Transverse colon (tissue), 4 donors: ENCODE results near the gene PODN. TPM values are rescaled to one million over a fixed set of nuclear protein-coding genes. Genes with fewer than 3 reads are reported as not detected.
A peak's percentile ranks its signal among the peaks of the same experiment; 100 is the strongest.

Experiments used
- DNase-seq: peaks from one replicate; pipeline ENCODE4 v3.0.0-alpha.2; 2019
- H3K27ac ChIP-seq, 4 donors: fragments of 200-600 bp; sonication (generic); 2 replicates each; pipeline ENCODE4 v1.5.1; 2016 to 2018; ENCODE audit warnings: inconsistent platforms in 4 of 4
- H3K27me3 ChIP-seq: fragments of 200-600 bp; sonication (generic); 2 replicates; pipeline ENCODE4 v1.5.1; 2017; ENCODE audit warnings: inconsistent platforms
- H3K36me3 ChIP-seq, 4 donors: fragments of 200-600 bp; sonication (generic); 2 replicates each; pipeline ENCODE4 v1.5.1; 2017 to 2019; ENCODE audit warnings: inconsistent platforms in 4 of 4
- H3K4me1 ChIP-seq, 4 donors: fragments of 200-600 bp; sonication (generic); 2 replicates each; pipeline ENCODE4 v1.5.1; 2017 to 2020; ENCODE audit warnings: inconsistent platforms in 4 of 4
- H3K4me3 ChIP-seq, 4 donors: fragments of 200-600 bp; sonication (generic); 1 replicate in 1 of 4; 2 replicates in 3 of 4; pipeline versions ENCODE4 v1.5.1 to v1.6.1; 2017 to 2019; ENCODE audit warnings: inconsistent platforms in 4 of 4
- H3K9me3 ChIP-seq, 2 donors: fragments of 200-600 bp; sonication (generic); 2 replicates each; pipeline ENCODE4 v1.5.1; 2017 to 2019; ENCODE audit warnings: inconsistent platforms in 2 of 2
- EP300 ChIP-seq: sonication (generic); formaldehyde crosslinking; IDR thresholded peaks from one replicate; pipeline ENCODE4 v1.6.1; 2017; ENCODE audit warnings: antibody characterized with exemption, low read depth
- POLR2A ChIP-seq: fragments of 450-650 bp; IDR thresholded peaks from one replicate; pipeline ENCODE4 v1.6.1; 2016; ENCODE audit warnings: antibody characterized with exemption, mild to moderate bottlenecking, moderate library complexity
- POLR2AphosphoS5 ChIP-seq, 3 donors: sonication (generic); formaldehyde crosslinking; IDR thresholded peaks; one replicate each; pipeline ENCODE4 v1.6.1; 2016; ENCODE audit warnings: antibody characterized with exemption in 3 of 3
- WGBS, 2 donors: methylation state at CpG; one replicate each; pipeline ENCODE4 v1.1.5; 2018; ENCODE audit warnings: low coverage in 1 of 2; 5-methylcytosine and 5-hydroxymethylcytosine counted together
- in situ Hi-C, 4 donors: fragments of 200-750 bp; cut with MboI; loops; one replicate each; pipeline versions ENCODE4 v1.15.0 to v1.15.1; 2017; ENCODE audit warnings: low sequenced_read_pairs in 3 of 4, low pct_ligation_motif_present in 1 of 4, low pct_unique_long_range_greater_than_20kb in 1 of 4
- intact Hi-C: fragments of 100-400 bp; cut with DNase I; formaldehyde crosslinking; loops from one replicate; pipeline ENCODE4 v1.15.1; 2023; ENCODE audit warnings: low total_unique reads
- total RNA-seq, 4 donors: library from RNA; depleted of rRNA; stranded (reverse); fragments of >200 nt; gene quantifications; one replicate each; pipeline ENCODE4 v1.1.0, GENCODE V29; 2016
- TF ChIP-seq, protein P1 (sequence below), 5 experiments: fragments of 200-600 bp in 3 of 5; fragments of 450-650 bp in 2 of 5; sonication (generic) in 3 of 5; IDR thresholded peaks; 1 replicate in 2 of 5; 2 replicates in 3 of 5; pipeline ENCODE4 v1.5.1; 2016 to 2017; ENCODE audit warnings: antibody characterized with exemption in 5 of 5, inconsistent platforms in 3 of 5, mild to moderate bottlenecking in 2 of 5, moderate library complexity in 1 of 5

Gene PODN
- total RNA-seq, 4 donors from 2014 or later, result 29.4 to 43.6 (median 35.6) TPM

DNA sequence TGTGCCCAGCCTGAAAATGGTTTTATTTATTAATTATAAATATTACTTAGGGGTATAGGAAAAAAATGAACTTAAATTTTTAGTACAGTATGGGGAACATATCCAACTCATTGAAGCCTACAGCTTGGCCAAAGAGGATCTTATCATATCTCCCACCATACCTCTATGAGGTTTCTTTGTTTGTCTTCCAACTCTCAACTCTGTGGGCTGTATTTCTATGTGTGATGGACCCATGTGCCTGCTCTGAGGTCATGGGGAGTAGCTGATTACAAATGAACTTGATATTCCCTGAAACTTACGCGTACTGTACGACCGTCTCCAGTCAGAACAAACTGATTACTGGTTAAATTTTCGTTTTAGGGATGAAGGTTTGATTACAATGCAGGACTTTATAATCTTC is 41.4 kb upstream of the PODN start:
- no peaks in the 10 kb centered on the region for H3K27me3 ChIP-seq
- no peak overlapping the region for H3K4me3 ChIP-seq
- no peak for DNase-seq
- no peaks in the 10 kb centered on the region for H3K9me3 ChIP-seq
- H3K4me1 ChIP-seq, result peaks cover 7 to 42% (median 12%) of the 10 kb centered on the region in 4 donors
- TF ChIP-seq POLR2AphosphoS5 (IDR thresholded peaks at IDR 0.05) (no peak), POLR2A (no peak), EP300 (no peak)
- TF ChIP-seq, protein P1, sequence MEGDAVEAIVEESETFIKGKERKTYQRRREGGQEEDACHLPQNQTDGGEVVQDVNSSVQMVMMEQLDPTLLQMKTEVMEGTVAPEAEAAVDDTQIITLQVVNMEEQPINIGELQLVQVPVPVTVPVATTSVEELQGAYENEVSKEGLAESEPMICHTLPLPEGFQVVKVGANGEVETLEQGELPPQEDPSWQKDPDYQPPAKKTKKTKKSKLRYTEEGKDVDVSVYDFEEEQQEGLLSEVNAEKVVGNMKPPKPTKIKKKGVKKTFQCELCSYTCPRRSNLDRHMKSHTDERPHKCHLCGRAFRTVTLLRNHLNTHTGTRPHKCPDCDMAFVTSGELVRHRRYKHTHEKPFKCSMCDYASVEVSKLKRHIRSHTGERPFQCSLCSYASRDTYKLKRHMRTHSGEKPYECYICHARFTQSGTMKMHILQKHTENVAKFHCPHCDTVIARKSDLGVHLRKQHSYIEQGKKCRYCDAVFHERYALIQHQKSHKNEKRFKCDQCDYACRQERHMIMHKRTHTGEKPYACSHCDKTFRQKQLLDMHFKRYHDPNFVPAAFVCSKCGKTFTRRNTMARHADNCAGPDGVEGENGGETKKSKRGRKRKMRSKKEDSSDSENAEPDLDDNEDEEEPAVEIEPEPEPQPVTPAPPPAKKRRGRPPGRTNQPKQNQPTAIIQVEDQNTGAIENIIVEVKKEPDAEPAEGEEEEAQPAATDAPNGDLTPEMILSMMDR (IDR thresholded peaks at IDR 0.05), result no peak
- 47 to 100% methylated on average over 2 to 5 of the region's 5 CpGs for WGBS, 2 donors
- in situ Hi-C loops (no loop called here), intact Hi-C loops (no loop called here)
- no peak overlapping the region for H3K27ac ChIP-seq
- peaks cover 0 to 16% (median 0%) of the 10 kb centered on the region in 4 donors for H3K36me3 ChIP-seq

DNA sequence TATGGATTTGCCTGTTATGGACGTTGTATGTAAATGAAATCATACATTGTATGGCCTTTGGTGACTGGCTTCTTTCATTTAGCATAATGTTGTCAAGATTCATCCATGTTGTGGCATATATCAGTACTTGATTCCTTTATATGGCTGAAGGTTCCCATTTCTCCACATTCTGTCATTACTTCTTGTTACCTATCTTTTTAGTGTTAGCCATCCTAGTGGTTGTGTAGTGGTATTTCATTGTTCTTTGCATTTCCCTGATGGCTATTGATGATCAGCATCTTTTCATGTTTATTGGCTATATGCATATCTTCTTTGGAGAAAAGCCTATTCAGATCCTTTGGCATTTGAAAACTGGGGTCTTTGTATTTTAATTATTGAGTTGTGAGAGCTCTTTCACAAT is 39.8 kb upstream of the PODN start:
- no peaks in the 10 kb centered on the region for H3K9me3 ChIP-seq
- no peaks in the 10 kb centered on the region for H3K27me3 ChIP-seq
- TF ChIP-seq EP300 (no peak), POLR2A (no peak), POLR2AphosphoS5 (IDR thresholded peaks at IDR 0.05) (no peak)
- TF ChIP-seq, protein P1 (IDR thresholded peaks at IDR 0.05), result no peak
- no peak overlapping the region for H3K27ac ChIP-seq
- intact Hi-C loops (no loop called here), in situ Hi-C loops (no loop called here)
- H3K4me3 ChIP-seq, result no peak overlapping the region
- H3K4me1 ChIP-seq, result peaks cover 0 to 39% (median 11%) of the 10 kb centered on the region in 4 donors
- DNase-seq, result no peak
- WGBS, 2 donors, result 90 to 100% methylated on average over 1 of the region's 1 CpG
- H3K36me3 ChIP-seq, result peaks cover 0 to 16% (median 0%) of the 10 kb centered on the region in 4 donors

DNA sequence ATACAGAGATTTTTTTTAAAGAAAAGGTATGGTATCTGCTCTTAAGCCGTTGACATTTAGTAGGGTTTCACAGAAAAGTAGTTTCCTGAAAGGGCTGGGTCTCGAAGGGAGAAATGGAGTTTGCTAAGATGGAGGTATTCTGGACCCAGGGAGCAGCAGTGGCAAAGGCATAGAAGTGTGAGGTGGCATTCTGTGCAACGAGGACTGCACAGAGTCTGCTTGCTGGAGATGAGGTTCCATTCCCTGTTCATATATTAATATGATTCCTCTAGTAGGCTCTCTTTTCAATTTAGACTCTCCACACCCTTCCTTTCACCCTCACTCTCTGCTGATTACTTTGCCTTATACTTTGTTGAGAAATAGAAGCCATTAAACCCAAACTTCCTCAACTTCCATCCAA is 38.5 kb upstream of the PODN start:
- DNase-seq, result no peak
- Histone ChIP-seq H3K9me3 (no peaks in the 10 kb centered on the region), H3K36me3 (peaks cover 0 to 2% (median 0%) of the 10 kb centered on the region in 4 donors), H3K27ac (no peak overlapping the region), H3K27me3 (no peaks in the 10 kb centered on the region), H3K4me1 (peaks cover 0 to 31% (median 11%) of the 10 kb centered on the region in 4 donors), H3K4me3 (no peak overlapping the region)
- intact Hi-C loops (no loop called here), in situ Hi-C loops (no loop called here)
- WGBS, 2 donors, result 88% methylated on average over 3 of the region's 3 CpGs; no CpG with 5 or more reads in 1 of the 2 donors
- TF ChIP-seq EP300 (no peak), POLR2A (no peak), POLR2AphosphoS5 (IDR thresholded peaks at IDR 0.05) (no peak)
- TF ChIP-seq, protein P1 (IDR thresholded peaks at IDR 0.05), result no peak

DNA sequence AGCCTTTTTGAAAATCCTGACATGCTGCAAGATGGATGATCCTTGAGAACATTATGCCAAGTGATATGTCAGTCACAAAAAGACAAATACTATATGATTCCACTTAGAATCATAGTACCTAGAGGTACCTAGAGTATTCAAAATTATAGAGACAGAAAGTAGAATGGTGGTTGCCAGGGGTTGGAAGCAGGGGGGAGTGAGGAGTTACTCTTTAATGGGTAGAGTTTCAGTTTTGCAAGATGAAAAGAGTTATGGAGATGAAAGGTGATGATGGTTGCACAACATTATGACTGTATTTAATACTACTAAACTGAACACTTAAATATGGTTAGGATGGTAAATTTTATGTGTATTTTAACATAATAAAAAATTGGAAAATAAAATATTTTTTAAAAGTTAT is 37.9 kb upstream of the PODN start:
- TF ChIP-seq POLR2AphosphoS5 (IDR thresholded peaks at IDR 0.05), result no peak
- no peak for TF ChIP-seq EP300
- TF ChIP-seq POLR2A, result no peak
- TF ChIP-seq, protein P1 (IDR thresholded peaks at IDR 0.05), result no peak
- no peaks in the 10 kb centered on the region for H3K9me3 ChIP-seq
- H3K27me3 ChIP-seq, result no peaks in the 10 kb centered on the region
- H3K4me1 ChIP-seq, result peaks cover 0 to 31% (median 11%) of the 10 kb centered on the region in 4 donors
- H3K27ac ChIP-seq, result peak overlapping the region in 3 of 4 donors; percentile 65 to 82 (median 75)
- in situ Hi-C loops, result no loop called here
- intact Hi-C loops, result no loop called here
- H3K4me3 ChIP-seq, result no peak overlapping the region
- H3K36me3 ChIP-seq, result peaks cover 0 to under 1% (median 0%) of the 10 kb centered on the region in 4 donors
- DNase-seq, result no peak
